ENCODE data around the gene PRL. TPM values are rescaled to one million over a fixed set of nuclear protein-coding genes. Genes with fewer than 3 reads are reported as not detected.

The PRL gene
- total RNA-seq, 1 experiment from 2014 or later, result not detected

- DNase-seq (ENCODE audit: unreplicated experiment), result no peak
- H3K36me3 Mint-ChIP-seq (ENCODE audit: insufficient read depth, unreplicated experiment), result peaks cover 7% of the 10 kb centered on the region
- BruUV-seq (replicated peaks), result no TSS peak
- TF ChIP-seq CTCF (IDR thresholded peaks at IDR 0.05; ENCODE audit: unreplicated experiment), result no peak
- ChIA-PET POLR2A (interaction anchor here (0.6 to 1.2 kb wide), 4 partner anchors 10 to 120 kb away, joined by 3 read pairs; no protein-coding TSS in a partner anchor), CTCF (no interaction called here)
- H3K4me3 Mint-ChIP-seq (ENCODE audit: unreplicated experiment), result no peak overlapping the region
- no peaks in the 10 kb centered on the region for H3K27me3 Mint-ChIP-seq (ENCODE audit: insufficient read depth, unreplicated experiment)
- H3K27ac Mint-ChIP-seq (ENCODE audit: low read depth, unreplicated experiment), result no peak overlapping the region
- peaks cover 28% of the 10 kb centered on the region for H3K4me1 Mint-ChIP-seq (ENCODE audit: insufficient read depth, unreplicated experiment)
- H3K9me3 Mint-ChIP-seq (ENCODE audit: unreplicated experiment), result no peaks in the 10 kb centered on the region
- intact Hi-C loops (cut with micrococcal nuclease), result no loop called here
Measured at GRCh38 chr6:22238861-22239260, 58.0 kb downstream of the PRL start.

GRCh38 chr6:22237526-22237925 is 59.3 kb downstream of the PRL start:
- CTCF ChIA-PET, result no interaction called here
- intact Hi-C loops (cut with micrococcal nuclease), result loop anchor here (2.0 kb wide), 1 partner anchor 643 kb away; no protein-coding TSS in a partner anchor
- H3K4me1 Mint-ChIP-seq (ENCODE audit: insufficient read depth, unreplicated experiment), result peaks cover 28% of the 10 kb centered on the region
- no peaks in the 10 kb centered on the region for H3K27me3 Mint-ChIP-seq (ENCODE audit: insufficient read depth, unreplicated experiment)
- no peak for TF ChIP-seq CTCF (IDR thresholded peaks at IDR 0.05; ENCODE audit: unreplicated experiment)
- no TSS peak for BruUV-seq (replicated peaks)
- H3K36me3 Mint-ChIP-seq (ENCODE audit: insufficient read depth, unreplicated experiment), result peaks cover 7% of the 10 kb centered on the region
- POLR2A ChIA-PET, result interaction anchor here (0.7 to 1.0 kb wide), 3 partner anchors 125 to 233 kb away, joined by 4 read pairs; no protein-coding TSS in a partner anchor
- no peak for DNase-seq (ENCODE audit: unreplicated experiment)
- peak overlapping the region; percentile 94 for H3K27ac Mint-ChIP-seq (ENCODE audit: low read depth, unreplicated experiment)
- H3K4me3 Mint-ChIP-seq (ENCODE audit: unreplicated experiment), result peak overlapping the region; percentile 66
- H3K9me3 Mint-ChIP-seq (ENCODE audit: unreplicated experiment), result no peaks in the 10 kb centered on the region
